B cell (primary cell): ENCODE results near the gene FSHR.

ENCODE experiments used
- CTCF ChIP-seq: fragments of 200-600 bp; IDR thresholded peaks from one replicate; pipeline ENCODE4 v1.8.0; 2022; ENCODE audit warnings: antibody characterized with exemption, mild to moderate bottlenecking
- EZH2 ChIP-seq: IDR thresholded peaks from 2 replicates; pipeline ENCODE4 v1.6.1; 2012; ENCODE audit warnings: borderline replicate concordance, low read depth, mild to moderate bottlenecking, moderate library complexity, low read length; ENCODE audit not compliant: insufficient read depth, poor library complexity, severe bottlenecking

GRCh38 chr2:49049161-49049560, 105.2 kb downstream of the FSHR start:
- TF ChIP-seq CTCF = no peak
- TF ChIP-seq EZH2 = no peak
